Breast epithelium (tissue), 4 donors: ENCODE measurements around the gene AOPEP. TPM values are rescaled to one million over a fixed set of nuclear protein-coding genes. Genes with fewer than 3 reads are reported as not detected.
A peak's percentile ranks its signal among the peaks of the same experiment; 100 is the strongest.

Experiments
- DNase-seq, 2 donors: peaks; one replicate each; pipeline ENCODE4 v3.0.0-alpha.2; 2019; ENCODE audit warnings: low spot score in 2 of 2
- H3K27ac ChIP-seq, 2 donors: fragments of 200-600 bp; sonication (generic) in 1 of 2; one replicate each; pipeline ENCODE4 v1.5.1; 2016 to 2019; ENCODE audit warnings: mild to moderate bottlenecking in 1 of 2
- H3K27me3 ChIP-seq, 2 donors: fragments of 200-600 bp; sonication (generic) in 1 of 2; one replicate each; pipeline versions ENCODE4 v1.5.1 to v1.6.0; 2017 to 2019; ENCODE audit warnings: control low read depth in 1 of 2, mild to moderate bottlenecking in 1 of 2
- H3K36me3 ChIP-seq: fragments of 200-600 bp; one replicate; pipeline ENCODE4 v1.5.1; 2019
- H3K4me1 ChIP-seq, 2 donors: fragments of 200-600 bp; sonication (generic); one replicate each; pipeline ENCODE4 v1.5.1; 2016 to 2019; ENCODE audit warnings: control low read depth in 1 of 2
- H3K4me3 ChIP-seq, 3 donors: fragments of 200-600 bp; sonication (generic); 1 replicate in 2 of 3; 2 replicates in 1 of 3; pipeline ENCODE4 v1.5.1; 2016 to 2019; ENCODE audit warnings: mild to moderate bottlenecking in 3 of 3, moderate library complexity in 2 of 3
- H3K9me3 ChIP-seq, 2 donors: fragments of 200-600 bp; sonication (generic) in 1 of 2; one replicate each; pipeline ENCODE4 v1.5.1; 2016 to 2019; ENCODE audit warnings: control low read depth in 1 of 2
- POLR2A ChIP-seq: fragments of 450-650 bp; IDR thresholded peaks from one replicate; pipeline ENCODE4 v1.6.1; 2016; ENCODE audit warnings: antibody characterized with exemption, mild to moderate bottlenecking, moderate library complexity
- POLR2AphosphoS5 ChIP-seq, 3 donors: sonication (generic); formaldehyde crosslinking; IDR thresholded peaks; one replicate each; pipeline ENCODE4 v1.6.1; 2017; ENCODE audit warnings: antibody characterized with exemption in 3 of 3
- intact Hi-C: fragments of 100-400 bp; cut with DNase I; formaldehyde crosslinking; loops from one replicate; pipeline ENCODE4 v1.15.1; 2023; ENCODE audit warnings: low total_unique reads
- total RNA-seq, 3 donors: library from RNA; depleted of rRNA; stranded (reverse); fragments of >200 nt; gene quantifications; one replicate each; pipeline ENCODE4 v1.1.0, GENCODE V29; 2016
- TF ChIP-seq, protein P1 (sequence below), 3 donors: fragments of 450-650 bp; IDR thresholded peaks; one replicate each; pipeline ENCODE4 v1.5.1; 2016 to 2017; ENCODE audit warnings: antibody characterized with exemption in 3 of 3, mild to moderate bottlenecking in 3 of 3, moderate library complexity in 3 of 3

AOPEP gene
- total RNA-seq, 3 donors from 2014 or later: 15.5 to 94.1 (median 87.5) TPM

- no peak overlapping the region for H3K27ac ChIP-seq
- no peak overlapping the region for H3K4me3 ChIP-seq
- no peak for TF ChIP-seq POLR2A
- TF ChIP-seq, protein P1, sequence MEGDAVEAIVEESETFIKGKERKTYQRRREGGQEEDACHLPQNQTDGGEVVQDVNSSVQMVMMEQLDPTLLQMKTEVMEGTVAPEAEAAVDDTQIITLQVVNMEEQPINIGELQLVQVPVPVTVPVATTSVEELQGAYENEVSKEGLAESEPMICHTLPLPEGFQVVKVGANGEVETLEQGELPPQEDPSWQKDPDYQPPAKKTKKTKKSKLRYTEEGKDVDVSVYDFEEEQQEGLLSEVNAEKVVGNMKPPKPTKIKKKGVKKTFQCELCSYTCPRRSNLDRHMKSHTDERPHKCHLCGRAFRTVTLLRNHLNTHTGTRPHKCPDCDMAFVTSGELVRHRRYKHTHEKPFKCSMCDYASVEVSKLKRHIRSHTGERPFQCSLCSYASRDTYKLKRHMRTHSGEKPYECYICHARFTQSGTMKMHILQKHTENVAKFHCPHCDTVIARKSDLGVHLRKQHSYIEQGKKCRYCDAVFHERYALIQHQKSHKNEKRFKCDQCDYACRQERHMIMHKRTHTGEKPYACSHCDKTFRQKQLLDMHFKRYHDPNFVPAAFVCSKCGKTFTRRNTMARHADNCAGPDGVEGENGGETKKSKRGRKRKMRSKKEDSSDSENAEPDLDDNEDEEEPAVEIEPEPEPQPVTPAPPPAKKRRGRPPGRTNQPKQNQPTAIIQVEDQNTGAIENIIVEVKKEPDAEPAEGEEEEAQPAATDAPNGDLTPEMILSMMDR (IDR thresholded peaks at IDR 0.05): no peak
- no peak for TF ChIP-seq POLR2AphosphoS5 (IDR thresholded peaks at IDR 0.05)
- no peaks in the 10 kb centered on the region for H3K36me3 ChIP-seq
- no peaks in the 10 kb centered on the region for H3K27me3 ChIP-seq
- H3K4me1 ChIP-seq: no peaks in the 10 kb centered on the region
- no peak for DNase-seq
- H3K9me3 ChIP-seq: no peaks in the 10 kb centered on the region
- intact Hi-C loops: no loop called here
Observed at GRCh38 chr9:94780516-94780950, 54.0 kb downstream of the AOPEP start.

- H3K9me3 ChIP-seq: no peaks in the 10 kb centered on the region
- no peaks in the 10 kb centered on the region for H3K27me3 ChIP-seq
- H3K27ac ChIP-seq: no peak overlapping the region
- TF ChIP-seq, protein P1 (IDR thresholded peaks at IDR 0.05): no peak
- TF ChIP-seq POLR2AphosphoS5 (IDR thresholded peaks at IDR 0.05) (no peak), POLR2A (no peak)
- H3K4me1 ChIP-seq: no peaks in the 10 kb centered on the region
- DNase-seq: no peak
- H3K36me3 ChIP-seq: no peaks in the 10 kb centered on the region
- no peak overlapping the region for H3K4me3 ChIP-seq
- intact Hi-C loops: no loop called here
Observed at GRCh38 chr9:94782355-94783101, 56.0 kb downstream of the AOPEP start.

DNA sequence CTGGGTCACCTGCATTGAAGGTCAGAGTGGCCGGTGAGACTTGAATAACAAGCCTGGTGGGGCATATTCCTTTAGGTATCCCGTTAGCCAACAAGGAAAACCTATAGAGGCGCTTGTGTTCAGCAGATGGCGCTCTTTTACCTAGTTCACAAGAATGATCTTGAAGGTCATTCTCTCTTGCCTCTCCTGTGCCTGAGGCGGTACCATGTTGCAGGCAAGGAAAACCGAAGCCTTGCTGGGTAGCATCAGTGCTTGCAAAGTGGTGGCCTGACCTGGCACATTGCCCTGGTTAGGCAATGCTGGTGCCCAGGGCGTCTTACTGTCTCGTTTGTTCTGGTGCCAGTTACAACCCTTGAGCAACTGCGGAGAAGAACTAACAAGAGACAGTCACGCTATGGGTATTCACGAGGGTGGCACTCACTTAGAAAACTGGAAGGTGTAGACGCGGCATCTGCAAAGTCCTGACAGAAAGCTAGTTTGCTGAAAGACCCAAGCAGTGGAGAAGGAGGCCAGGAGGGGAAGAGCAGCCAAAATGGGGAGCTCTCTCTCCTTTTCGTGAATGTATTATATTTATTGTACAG lies 56.7 kb downstream of the AOPEP start:
- Histone ChIP-seq H3K27ac (no peak overlapping the region), H3K36me3 (no peaks in the 10 kb centered on the region), H3K4me1 (no peaks in the 10 kb centered on the region), H3K9me3 (no peaks in the 10 kb centered on the region), H3K4me3 (no peak overlapping the region), H3K27me3 (no peaks in the 10 kb centered on the region)
- TF ChIP-seq POLR2A: no peak
- peak; percentile 85 to 93 (median 92) for TF ChIP-seq POLR2AphosphoS5 (IDR thresholded peaks at IDR 0.05)
- TF ChIP-seq, protein P1 (IDR thresholded peaks at IDR 0.05): peak; percentile 54 to 82 (median 72)
- intact Hi-C loops: no loop called here
- peak; percentile 92 to 97 for DNase-seq

DNA sequence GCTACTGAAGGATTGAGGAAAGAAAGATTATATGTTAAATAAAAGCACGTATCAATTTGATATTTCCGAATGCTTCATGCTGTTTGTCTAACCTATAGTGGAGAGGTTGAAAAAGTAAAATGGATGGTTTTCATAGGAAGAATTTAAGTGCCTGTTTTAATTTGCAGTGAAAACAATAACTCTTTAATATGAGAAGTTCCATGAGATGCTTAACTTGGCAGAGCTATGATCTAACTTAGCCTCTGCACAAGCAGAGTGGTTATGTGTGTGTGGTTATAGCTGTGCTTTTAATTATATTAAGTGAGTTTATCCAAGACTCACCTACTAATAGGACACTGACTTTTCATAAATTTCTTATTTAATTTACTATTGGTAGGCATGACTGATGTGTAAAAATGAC lies 57.4 kb downstream of the AOPEP start:
- H3K27me3 ChIP-seq: no peaks in the 10 kb centered on the region
- H3K4me3 ChIP-seq: no peak overlapping the region
- TF ChIP-seq, protein P1 (IDR thresholded peaks at IDR 0.05): no peak
- no peak for TF ChIP-seq POLR2A
- TF ChIP-seq POLR2AphosphoS5 (IDR thresholded peaks at IDR 0.05): no peak
- H3K9me3 ChIP-seq: no peaks in the 10 kb centered on the region
- H3K4me1 ChIP-seq: no peaks in the 10 kb centered on the region
- no peak for DNase-seq
- H3K36me3 ChIP-seq: no peaks in the 10 kb centered on the region
- no peak overlapping the region for H3K27ac ChIP-seq
- intact Hi-C loops: no loop called here
